GM18519 (cell line): ENCODE results near the gene CDR2L.

ENCODE experiments used
- ATAC-seq: cut with Tn5 transposase; IDR thresholded peaks from one replicate; pipeline ENCODE4 v1.9.1; 2021; ENCODE audit warnings: mild to moderate bottlenecking, moderate library complexity; ENCODE audit not compliant: unreplicated experiment, low FRiP score

The CDR2L gene

GRCh38 chr17:74987418-74987908 lies at the start of gene CDR2L:
CDR2L (plus strand) TSS chr17:74987632; CDS start chr17:74988044, 412 bp downstream.
- ATAC-seq: peak; percentile 85

- ATAC-seq: no peak
Measured at GRCh38 chr17:74938194-74938950, 49.1 kb upstream of the CDR2L start.

- no peak for ATAC-seq
Measured at GRCh38 chr17:74939534-74939933, 47.9 kb upstream of the CDR2L start.

GRCh38 chr17:74941128-74941725 lies 46.2 kb upstream of the CDR2L start:
- ATAC-seq: no peak

GRCh38 chr17:74943808-74944522 lies 43.5 kb upstream of the CDR2L start:
- ATAC-seq: no peak

GRCh38 chr17:74945543-74945942 lies 41.9 kb upstream of the CDR2L start:
- no peak for ATAC-seq

GRCh38 chr17:74946641-74947040 lies 40.8 kb upstream of the CDR2L start:
- ATAC-seq: no peak

GRCh38 chr17:74947041-74947754 lies 40.2 kb upstream of the CDR2L start:
- no peak for ATAC-seq

- ATAC-seq: no peak
Measured at GRCh38 chr17:74949455-74950115, 37.8 kb upstream of the CDR2L start.

GRCh38 chr17:74950207-74950606 lies 37.2 kb upstream of the CDR2L start:
- no peak for ATAC-seq

GRCh38 chr17:74951065-74951464 lies 36.4 kb upstream of the CDR2L start:
- ATAC-seq: no peak

- ATAC-seq: no peak
Measured at GRCh38 chr17:74951680-74952421, 35.6 kb upstream of the CDR2L start.

- ATAC-seq: no peak
Measured at GRCh38 chr17:74952431-74953133, 34.9 kb upstream of the CDR2L start.

- ATAC-seq: no peak
Measured at GRCh38 chr17:74953134-74953687, 34.2 kb upstream of the CDR2L start.

- ATAC-seq: no peak
Measured at GRCh38 chr17:74954115-74954514, 33.3 kb upstream of the CDR2L start.

GRCh38 chr17:74954665-74955421 lies 32.6 kb upstream of the CDR2L start:
- ATAC-seq: no peak

- no peak for ATAC-seq
Measured at GRCh38 chr17:74956093-74956492, 31.3 kb upstream of the CDR2L start.
